NCI-H524 (cell line): ENCODE measurements around the gene EIF3K.

Source experiments
- DNase-seq, 2 experiments: peaks; one replicate each; lab custom pipeline; 2025; lab: John Stamatoyannopoulos, UW

The EIF3K gene

GRCh38 chr19:38665950-38666662, 47.1 kb downstream of the EIF3K start:
- no peak for DNase-seq

- DNase-seq = no peak
These were observed 47.9 kb downstream of the EIF3K start for GRCh38 chr19:38666663-38667511.

- DNase-seq = no peak
These were observed 48.7 kb downstream of the EIF3K start for GRCh38 chr19:38667661-38668171.

- DNase-seq = no peak
These were observed 50.6 kb downstream of the EIF3K start for GRCh38 chr19:38669552-38669951.

GRCh38 chr19:38670921-38671398, 52.0 kb downstream of the EIF3K start:
- DNase-seq = no peak

- no peak for DNase-seq
These were observed 52.7 kb downstream of the EIF3K start for GRCh38 chr19:38671654-38672053.

- no peak for DNase-seq
These were observed 54.0 kb downstream of the EIF3K start for GRCh38 chr19:38673030-38673429.

- DNase-seq = no peak
These were observed 55.6 kb downstream of the EIF3K start for GRCh38 chr19:38674388-38675171.

GRCh38 chr19:38675611-38676010, 56.6 kb downstream of the EIF3K start:
- no peak for DNase-seq

- DNase-seq = no peak
These were observed 57.3 kb downstream of the EIF3K start for GRCh38 chr19:38676023-38676877.

GRCh38 chr19:38676878-38677646, 58.1 kb downstream of the EIF3K start:
- no peak for DNase-seq

- DNase-seq = no peak
These were observed 59.4 kb downstream of the EIF3K start for GRCh38 chr19:38678217-38678890.

GRCh38 chr19:38678891-38679494, 60.0 kb downstream of the EIF3K start:
- DNase-seq = no peak

- no peak for DNase-seq
These were observed 60.9 kb downstream of the EIF3K start for GRCh38 chr19:38679839-38680238.

GRCh38 chr19:38682195-38682867, 63.3 kb downstream of the EIF3K start:
- no peak for DNase-seq

- no peak for DNase-seq
These were observed 63.9 kb downstream of the EIF3K start for GRCh38 chr19:38682872-38683392.

- DNase-seq = no peak
These were observed 64.5 kb downstream of the EIF3K start for GRCh38 chr19:38683393-38684077.
